Cardiac fibroblast (primary cell): ENCODE data around the gene MRPL16.

ENCODE experiments used
- DNase-seq, 2 donors: peaks; one replicate each; pipeline versions ENCODE4 v3.0.0 to v3.0.0-alpha.2; 2010; ENCODE audit warnings: low read depth in 2 of 2
- H3K4me3 ChIP-seq, 2 donors: replicated peaks in 1 of 2; 1 replicate in 1 of 2; 2 replicates in 1 of 2; pipeline ENCODE4 v1.5.1; 2011; ENCODE audit warnings: low read depth in 2 of 2, low read length in 2 of 2, mild to moderate bottlenecking in 2 of 2, moderate library complexity in 1 of 2
- TF ChIP-seq, protein P1 (sequence below): IDR thresholded peaks from one replicate; pipeline ENCODE4 v1.5.1; 2011; ENCODE audit warnings: low read depth, mild to moderate bottlenecking, low read length, inconsistent platforms

MRPL16 gene

DNA sequence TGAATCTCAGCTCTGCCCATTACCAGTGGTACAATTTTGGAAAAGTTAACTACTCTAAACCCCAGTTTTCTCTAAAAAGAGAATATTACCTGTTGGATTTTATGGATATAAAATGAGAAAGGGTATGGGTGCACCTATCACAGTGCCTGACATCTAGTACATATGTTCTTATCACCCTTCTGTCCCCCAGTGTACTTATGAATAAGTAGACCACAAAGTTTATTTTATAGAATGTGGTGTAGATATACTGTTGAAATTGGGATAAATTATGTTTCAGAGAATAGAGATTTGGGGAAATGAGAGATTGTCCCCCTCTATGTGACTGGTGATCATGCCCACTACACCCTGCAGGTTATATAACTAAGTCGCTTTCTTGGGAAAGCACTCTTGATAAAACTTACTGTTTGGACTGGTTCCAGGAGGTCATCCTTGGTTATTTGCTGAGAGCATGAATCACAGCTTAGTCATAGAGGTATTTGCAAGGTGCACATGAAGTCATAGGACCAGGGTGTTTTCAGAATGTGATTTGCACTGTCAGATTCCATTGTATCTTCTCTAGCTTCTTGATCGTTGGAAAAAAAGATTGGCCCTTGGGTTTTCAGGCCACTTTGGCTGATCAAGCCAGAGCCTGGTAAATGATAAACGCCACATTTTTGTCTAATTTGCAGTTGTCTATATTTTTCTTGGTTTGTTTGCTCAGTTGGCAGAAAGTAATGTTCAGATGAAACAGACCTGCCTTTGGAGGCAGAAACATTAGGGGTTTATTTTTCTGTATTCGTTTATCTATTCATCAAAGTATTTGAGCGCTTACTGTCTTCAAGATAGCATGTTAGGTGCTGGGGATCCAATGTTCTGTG lies 34.1 kb downstream of the MRPL16 start:
- TF ChIP-seq, protein P1, sequence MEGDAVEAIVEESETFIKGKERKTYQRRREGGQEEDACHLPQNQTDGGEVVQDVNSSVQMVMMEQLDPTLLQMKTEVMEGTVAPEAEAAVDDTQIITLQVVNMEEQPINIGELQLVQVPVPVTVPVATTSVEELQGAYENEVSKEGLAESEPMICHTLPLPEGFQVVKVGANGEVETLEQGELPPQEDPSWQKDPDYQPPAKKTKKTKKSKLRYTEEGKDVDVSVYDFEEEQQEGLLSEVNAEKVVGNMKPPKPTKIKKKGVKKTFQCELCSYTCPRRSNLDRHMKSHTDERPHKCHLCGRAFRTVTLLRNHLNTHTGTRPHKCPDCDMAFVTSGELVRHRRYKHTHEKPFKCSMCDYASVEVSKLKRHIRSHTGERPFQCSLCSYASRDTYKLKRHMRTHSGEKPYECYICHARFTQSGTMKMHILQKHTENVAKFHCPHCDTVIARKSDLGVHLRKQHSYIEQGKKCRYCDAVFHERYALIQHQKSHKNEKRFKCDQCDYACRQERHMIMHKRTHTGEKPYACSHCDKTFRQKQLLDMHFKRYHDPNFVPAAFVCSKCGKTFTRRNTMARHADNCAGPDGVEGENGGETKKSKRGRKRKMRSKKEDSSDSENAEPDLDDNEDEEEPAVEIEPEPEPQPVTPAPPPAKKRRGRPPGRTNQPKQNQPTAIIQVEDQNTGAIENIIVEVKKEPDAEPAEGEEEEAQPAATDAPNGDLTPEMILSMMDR, result no peak
- peak; percentile 31 to 78 for DNase-seq
- H3K4me3 ChIP-seq, result no peak overlapping the region

- TF ChIP-seq, protein P1, result no peak
- H3K4me3 ChIP-seq, result no peak overlapping the region
- DNase-seq, result no peak
Measured at GRCh38 chr11:59773083-59773440, 37.5 kb downstream of the MRPL16 start.

DNA sequence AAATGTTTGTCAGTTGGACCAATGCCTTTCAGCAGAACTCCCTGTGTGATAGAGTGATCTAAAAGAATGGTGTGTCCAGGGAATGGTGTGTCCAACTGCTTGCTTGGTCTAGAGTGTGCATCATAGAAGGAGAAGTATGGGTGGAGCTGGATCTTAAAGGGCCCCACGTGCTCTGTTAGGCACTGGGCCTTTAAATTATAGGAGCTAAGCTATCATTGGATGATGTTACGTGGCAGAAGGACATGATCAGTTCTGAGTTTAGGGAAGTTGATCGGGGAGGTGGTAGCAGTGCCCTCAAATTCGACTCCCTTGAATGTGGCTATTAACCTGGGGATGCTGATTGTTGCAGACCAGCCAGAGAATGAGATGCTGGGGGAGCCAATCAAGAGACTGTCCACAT lies 39.0 kb downstream of the MRPL16 start:
- no peak overlapping the region for H3K4me3 ChIP-seq
- no peak for DNase-seq
- TF ChIP-seq, protein P1, result no peak

DNA sequence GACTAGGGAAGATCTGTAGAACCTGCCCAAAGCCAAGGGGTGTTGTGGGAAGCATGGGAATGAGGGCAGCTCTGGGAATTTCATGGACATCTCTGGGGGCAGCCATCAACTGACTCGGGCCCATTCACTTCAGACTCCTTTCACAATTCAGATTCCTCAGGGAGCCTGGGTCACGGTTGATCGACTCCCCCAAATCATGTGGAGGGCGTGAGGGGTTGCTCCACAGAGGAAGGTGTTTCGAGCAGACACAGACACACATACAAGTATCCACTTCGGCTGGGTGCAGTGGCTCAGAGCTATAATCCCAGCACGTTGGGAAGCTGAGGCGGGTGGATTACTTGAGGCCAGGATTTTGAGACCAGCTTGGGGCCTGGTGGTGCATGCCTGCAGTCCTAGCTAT lies 39.7 kb downstream of the MRPL16 start:
- TF ChIP-seq, protein P1, result no peak
- DNase-seq, result no peak

GRCh38 chr11:59770319-59770718 lies 40.3 kb downstream of the MRPL16 start:
- no peak overlapping the region for H3K4me3 ChIP-seq
- TF ChIP-seq, protein P1, result no peak

More for the DNA sequence above, 39.7 kb downstream of the MRPL16 start:
- H3K4me3 ChIP-seq, result no peak overlapping the region

DNA sequence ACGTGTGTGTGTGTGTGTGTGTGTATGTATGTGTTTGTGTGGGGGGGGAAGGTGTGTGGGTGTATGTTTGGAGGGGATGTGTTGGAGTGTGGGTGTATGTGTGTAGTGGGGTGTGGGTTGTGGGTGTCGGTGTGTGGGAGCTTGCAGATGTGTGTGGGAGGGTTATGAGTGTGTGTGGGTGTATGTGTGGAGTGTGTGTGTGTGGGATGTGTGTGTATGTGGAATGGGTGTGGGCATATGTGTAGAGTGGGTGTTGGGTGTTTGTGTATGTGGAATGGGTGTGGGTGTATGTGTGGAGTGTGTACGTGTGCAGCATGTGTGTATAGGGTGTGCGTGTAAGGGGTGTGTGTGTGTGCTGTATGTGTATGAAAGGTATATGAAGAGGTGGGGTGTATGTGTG lies 40.8 kb downstream of the MRPL16 start:
- DNase-seq, result no peak
- TF ChIP-seq, protein P1, result no peak
- no peak overlapping the region for H3K4me3 ChIP-seq

More at GRCh38 chr11:59770319-59770718, 40.3 kb downstream of the MRPL16 start:
- DNase-seq, result peak in 1 of 2 donors; percentile 35
